ENCODE measurements around the gene PA2G4.
"Not testable (repeated sequence)": the region's sequence is repeated elsewhere in the genome, so short reads cannot be mapped to it uniquely, and the experiment has no call there.

The PA2G4 gene

DNA sequence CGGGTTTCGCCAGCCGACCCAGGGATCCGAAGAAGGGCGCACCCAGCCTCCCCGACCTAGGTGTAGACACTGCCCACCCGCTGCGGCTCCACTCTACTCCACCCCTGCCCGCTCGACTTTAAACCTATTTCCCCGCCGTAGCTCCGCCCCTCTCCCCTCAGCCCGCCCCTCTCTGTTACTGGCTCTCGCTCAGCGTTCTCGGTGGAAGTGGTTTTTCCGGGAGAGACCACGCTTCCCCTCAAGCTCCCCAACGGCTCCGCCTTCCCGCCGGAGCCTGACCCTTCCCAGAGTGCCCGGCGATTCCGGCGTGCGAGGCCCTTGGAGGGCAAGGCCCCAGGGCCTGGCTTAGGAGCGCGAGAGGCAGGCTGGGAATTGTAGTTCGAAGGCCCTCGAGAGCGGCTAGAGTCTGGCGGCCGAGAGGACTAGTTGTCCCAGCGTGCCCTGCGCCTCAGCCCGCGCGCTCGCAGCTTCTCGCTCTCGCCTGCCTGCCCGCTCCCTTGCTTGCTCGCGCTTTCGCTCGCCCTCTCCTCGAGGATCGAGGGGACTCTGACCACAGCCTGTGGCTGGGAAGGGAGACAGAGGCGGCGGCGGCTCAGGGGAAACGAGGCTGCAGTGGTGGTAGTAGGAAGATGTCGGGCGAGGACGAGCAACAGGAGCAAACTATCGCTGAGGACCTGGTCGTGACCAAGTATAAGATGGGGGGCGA lies at the start of gene PA2G4:
TSS of gene PA2G4 (plus strand) at position 451 of the 706 bp plus-strand sequence. CDS start at position 630, 179 bp downstream.
- TF ChIP-seq, protein P1, sequence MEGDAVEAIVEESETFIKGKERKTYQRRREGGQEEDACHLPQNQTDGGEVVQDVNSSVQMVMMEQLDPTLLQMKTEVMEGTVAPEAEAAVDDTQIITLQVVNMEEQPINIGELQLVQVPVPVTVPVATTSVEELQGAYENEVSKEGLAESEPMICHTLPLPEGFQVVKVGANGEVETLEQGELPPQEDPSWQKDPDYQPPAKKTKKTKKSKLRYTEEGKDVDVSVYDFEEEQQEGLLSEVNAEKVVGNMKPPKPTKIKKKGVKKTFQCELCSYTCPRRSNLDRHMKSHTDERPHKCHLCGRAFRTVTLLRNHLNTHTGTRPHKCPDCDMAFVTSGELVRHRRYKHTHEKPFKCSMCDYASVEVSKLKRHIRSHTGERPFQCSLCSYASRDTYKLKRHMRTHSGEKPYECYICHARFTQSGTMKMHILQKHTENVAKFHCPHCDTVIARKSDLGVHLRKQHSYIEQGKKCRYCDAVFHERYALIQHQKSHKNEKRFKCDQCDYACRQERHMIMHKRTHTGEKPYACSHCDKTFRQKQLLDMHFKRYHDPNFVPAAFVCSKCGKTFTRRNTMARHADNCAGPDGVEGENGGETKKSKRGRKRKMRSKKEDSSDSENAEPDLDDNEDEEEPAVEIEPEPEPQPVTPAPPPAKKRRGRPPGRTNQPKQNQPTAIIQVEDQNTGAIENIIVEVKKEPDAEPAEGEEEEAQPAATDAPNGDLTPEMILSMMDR (IDR thresholded peaks at IDR 0.05; ENCODE audit: insufficient read depth, low read depth, low read length, missing control alignments) = no peak
- H3K4me3 ChIP-seq (ENCODE audit: low read length) = peak within 1 kb of the TSS; percentile 91
- peak; percentile 99 for DNase-seq (ENCODE audit: low read depth)

DNA sequence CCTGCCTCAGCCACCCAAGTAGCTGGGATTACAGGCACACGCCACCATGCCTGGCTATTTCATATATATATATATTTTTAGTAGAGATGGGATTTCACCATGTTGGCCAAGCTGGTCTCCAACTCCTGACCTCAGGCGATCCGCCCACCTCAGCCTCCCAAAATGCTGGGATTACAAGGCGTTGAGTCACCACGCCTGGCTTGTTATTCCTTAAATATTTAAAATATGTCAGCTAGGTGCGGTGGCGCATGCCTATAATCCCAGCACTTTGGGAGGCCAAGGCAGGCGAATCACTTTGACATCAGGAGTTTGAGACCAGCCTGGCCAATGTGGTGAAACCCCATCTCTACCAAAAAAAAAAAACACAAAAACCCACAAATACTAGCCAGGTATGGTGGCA lies 44.4 kb upstream of the PA2G4 start:
- not testable (repeated sequence) for H3K4me3 ChIP-seq (ENCODE audit: low read length)
- DNase-seq (ENCODE audit: low read depth) = peak; percentile 55

DNA sequence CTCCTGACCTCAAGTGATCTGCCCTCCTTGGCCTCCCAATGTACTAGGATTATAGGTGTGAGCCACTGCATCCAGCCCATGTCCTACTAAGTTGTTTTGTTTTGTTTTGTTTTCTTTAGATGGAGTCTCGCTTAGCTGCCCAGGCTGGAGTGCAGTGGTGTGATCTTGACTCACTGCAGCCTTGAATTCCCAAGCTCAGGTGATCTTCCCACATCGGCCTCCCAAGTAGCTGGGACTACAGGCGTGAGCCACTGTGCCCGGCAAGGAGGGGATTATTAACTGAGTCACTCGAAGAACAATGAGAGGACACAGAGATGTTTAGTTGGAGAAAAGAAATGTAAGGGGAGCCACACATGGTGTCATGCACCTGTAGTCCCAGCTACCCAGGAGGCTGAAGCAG lies 42.4 kb upstream of the PA2G4 start:
- DNase-seq (ENCODE audit: low read depth) = no peak
- H3K4me3 ChIP-seq (ENCODE audit: low read length) = no peak overlapping the region
- TF ChIP-seq, protein P1 (IDR thresholded peaks at IDR 0.05; ENCODE audit: insufficient read depth, low read depth, low read length, missing control alignments) = no peak

DNA sequence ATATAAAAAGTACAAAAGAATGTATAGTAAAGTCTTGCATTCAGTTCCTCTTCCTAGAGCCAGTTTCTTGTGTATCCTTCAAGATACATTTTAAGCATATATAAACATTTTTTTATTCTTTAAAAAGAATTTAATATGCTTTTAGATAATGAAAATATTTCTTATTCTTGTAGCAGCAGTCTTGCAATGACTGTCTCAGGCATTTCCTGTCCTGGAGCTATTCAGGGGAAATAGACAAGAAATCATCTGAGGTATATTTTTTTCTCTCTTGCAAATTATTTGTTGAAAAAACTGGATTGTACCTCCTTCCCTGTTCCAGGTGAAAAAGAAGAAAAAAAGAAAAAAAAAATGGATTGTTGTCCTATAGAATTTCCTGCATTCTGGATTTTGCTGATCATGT lies 41.4 kb upstream of the PA2G4 start:
- TF ChIP-seq, protein P1 (IDR thresholded peaks at IDR 0.05; ENCODE audit: insufficient read depth, low read depth, low read length, missing control alignments) = no peak
- H3K4me3 ChIP-seq (ENCODE audit: low read length) = no peak overlapping the region
- no peak for DNase-seq (ENCODE audit: low read depth)

DNA sequence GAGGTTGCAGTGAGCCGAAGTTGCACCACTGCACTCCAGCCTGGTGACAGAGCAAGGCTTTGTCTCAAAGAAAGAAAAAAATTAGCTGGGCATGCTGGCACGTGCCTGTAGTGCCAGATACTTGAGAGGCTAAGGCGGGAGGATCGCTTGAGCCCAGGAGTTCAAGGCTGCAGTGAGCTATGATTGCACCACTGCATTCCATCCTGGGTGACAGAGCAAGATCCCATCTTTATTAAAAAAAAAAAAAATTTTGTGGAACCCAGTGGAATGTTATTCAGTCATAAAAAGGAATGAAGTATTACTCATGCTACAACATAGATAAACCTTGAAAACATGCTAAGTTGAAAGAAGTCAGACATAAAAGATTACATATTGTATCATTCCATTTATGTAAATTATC lies 32.7 kb upstream of the PA2G4 start:
- H3K4me3 ChIP-seq (ENCODE audit: low read length) = no peak overlapping the region
- TF ChIP-seq, protein P1 (IDR thresholded peaks at IDR 0.05; ENCODE audit: insufficient read depth, low read depth, low read length, missing control alignments) = no peak
- peak; percentile 83 for DNase-seq (ENCODE audit: low read depth)

DNA sequence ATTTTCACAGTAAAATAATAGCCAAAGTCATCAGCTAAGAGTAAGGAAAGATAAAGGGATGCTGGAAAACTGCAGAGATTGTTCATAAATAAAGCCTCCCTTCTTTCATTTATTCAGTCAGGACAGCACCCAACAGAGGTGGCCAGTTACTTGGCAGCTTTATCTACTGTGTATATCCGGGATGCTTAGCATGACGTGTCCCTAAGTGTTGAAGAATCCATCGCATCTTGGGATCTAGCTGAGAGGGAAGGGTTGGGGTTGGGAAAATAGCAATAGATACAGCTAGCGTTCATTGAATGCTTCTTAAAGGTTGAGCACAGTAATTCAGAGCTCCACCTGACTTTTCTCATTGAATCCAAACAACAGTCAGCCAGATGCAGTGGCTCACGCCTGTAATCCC lies 30.0 kb upstream of the PA2G4 start:
- no peak overlapping the region for H3K4me3 ChIP-seq (ENCODE audit: low read length)
- DNase-seq (ENCODE audit: low read depth) = no peak
- TF ChIP-seq, protein P1 (IDR thresholded peaks at IDR 0.05; ENCODE audit: insufficient read depth, low read depth, low read length, missing control alignments) = no peak

DNA sequence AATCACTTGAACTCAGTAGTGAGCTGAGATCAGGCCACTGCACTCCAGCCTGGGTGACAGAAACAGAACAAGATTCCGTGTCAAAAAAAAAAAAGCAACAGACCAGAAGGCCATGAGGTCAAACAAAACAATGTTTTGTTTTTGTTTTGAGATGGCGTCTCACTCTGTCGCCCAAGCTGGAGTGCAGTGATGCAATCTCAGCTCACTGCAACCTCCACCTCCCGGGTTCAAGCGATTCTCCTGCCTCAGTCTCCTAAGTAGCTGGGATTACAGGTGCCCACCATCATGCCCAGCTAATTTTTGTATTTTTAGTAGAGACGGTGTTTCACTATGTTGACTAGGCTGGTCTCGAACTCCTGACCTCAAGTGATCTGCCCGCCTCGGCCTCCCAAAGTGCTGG lies 26.4 kb upstream of the PA2G4 start:
- not testable (repeated sequence) for H3K4me3 ChIP-seq (ENCODE audit: low read length); DNase-seq (ENCODE audit: low read depth)

DNA sequence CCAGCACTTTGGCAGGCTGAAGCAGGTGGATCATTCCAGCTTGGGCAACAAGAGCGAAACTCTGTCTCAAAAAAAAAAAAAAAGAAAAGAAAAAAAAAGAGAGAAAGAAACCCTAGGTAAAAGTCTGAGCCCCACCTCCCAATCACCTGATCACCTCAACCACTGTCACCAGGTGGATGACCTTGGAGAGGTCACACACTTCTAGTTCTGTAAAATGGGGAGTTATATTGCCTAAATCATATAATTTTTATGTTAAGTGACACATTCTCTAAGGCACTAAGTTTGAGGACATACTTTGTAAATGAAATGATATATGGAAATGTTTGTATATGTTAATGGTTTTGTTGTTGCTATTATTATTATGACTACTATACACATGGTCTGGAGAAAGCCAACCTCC lies 25.9 kb upstream of the PA2G4 start:
- TF ChIP-seq, protein P1 (IDR thresholded peaks at IDR 0.05; ENCODE audit: insufficient read depth, low read depth, low read length, missing control alignments) = no peak
- no peak overlapping the region for H3K4me3 ChIP-seq (ENCODE audit: low read length)
- DNase-seq (ENCODE audit: low read depth) = no peak

Data from epithelial cell of esophagus (primary cell).